CD4-positive, alpha-beta T cell treated with Interleukin-4 for 4 hours (primary cell): ENCODE data around the gene LDLRAD2.

Experiments used
- DNase-seq: peaks from one replicate; pipeline ENCODE4 v3.0.0-alpha.2; 2020

The LDLRAD2 gene

DNA sequence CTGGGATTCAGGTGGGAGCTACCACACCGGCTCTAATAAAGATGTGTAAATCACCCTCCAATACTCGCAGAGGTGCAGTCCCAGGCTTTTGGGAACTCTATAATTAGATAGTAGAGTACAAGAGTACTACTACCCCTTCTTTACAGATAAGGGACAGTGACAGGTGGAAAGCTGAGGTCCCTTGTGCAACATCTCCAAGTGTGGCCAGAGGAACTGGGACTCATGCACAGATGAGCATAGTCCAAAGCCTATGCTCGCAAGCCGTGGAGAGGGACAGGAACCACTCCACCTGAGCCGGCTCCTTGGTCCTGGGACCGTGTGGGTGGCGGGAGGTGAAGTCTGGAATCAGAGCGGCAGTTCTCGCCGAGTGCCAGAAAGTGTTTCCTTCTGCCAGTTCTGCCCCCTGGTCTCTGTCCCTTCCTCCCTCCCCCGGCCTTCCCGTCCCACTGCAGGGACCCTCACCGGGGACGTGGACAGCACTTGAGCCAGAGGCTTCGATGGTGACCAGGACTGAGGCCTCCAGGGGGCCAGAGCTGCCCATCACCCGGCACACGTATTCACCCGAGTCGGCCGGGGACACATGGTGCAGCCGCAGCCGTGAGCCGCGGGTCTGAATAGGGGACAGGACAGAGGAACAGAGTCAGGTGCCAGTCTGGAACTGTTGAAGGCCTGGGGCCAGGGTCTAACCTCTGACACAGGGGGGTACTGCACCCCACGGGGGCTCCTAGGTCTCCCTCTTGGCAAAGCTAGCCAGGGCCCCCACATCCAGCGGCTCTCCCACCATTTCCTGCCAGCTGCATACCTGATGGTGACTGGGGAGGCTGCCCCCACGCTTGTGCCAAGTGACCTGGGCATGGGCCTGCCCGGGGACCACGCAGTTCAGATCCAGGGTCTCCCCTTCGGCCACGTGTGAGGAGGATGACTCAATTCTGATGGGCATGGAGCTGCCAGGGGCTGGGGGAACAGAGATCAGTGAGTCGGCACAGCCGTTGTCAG, 33.9 kb downstream of the LDLRAD2 start:
- DNase-seq = no peak

GRCh38 chr1:21847223-21848205, 35.4 kb downstream of the LDLRAD2 start:
- no peak for DNase-seq

DNA sequence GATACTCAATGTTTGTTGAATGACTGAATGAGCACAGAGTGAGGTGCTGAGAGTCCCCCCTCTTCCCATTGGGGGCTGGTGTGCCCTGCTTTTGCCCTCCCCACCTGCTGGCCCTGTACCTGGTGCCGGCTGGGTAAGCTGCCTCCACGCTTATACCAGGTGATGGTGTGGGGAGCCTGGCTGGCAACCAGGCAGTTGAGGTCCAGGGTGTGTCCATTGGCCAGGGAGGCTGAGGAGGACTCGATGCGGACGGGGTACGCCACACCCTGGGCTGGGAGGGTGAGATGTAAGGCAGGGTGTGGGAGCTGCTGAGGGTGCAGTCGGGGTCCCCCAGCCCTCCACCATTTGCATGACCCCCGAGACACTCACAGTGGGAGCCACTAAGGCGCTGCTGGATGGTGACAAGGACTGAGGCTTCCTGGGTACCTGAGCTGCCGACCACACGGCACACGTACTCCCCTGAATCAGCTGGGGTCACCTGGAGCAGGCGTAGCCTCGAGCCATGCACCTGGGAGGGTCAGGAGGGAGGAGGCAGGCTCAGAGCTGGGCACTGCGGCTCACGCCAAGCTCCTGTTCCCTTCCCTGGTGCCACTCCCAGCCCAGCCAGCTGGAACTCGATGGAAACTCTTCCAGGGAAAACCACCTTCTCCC, 36.6 kb downstream of the LDLRAD2 start:
- no peak for DNase-seq

DNA sequence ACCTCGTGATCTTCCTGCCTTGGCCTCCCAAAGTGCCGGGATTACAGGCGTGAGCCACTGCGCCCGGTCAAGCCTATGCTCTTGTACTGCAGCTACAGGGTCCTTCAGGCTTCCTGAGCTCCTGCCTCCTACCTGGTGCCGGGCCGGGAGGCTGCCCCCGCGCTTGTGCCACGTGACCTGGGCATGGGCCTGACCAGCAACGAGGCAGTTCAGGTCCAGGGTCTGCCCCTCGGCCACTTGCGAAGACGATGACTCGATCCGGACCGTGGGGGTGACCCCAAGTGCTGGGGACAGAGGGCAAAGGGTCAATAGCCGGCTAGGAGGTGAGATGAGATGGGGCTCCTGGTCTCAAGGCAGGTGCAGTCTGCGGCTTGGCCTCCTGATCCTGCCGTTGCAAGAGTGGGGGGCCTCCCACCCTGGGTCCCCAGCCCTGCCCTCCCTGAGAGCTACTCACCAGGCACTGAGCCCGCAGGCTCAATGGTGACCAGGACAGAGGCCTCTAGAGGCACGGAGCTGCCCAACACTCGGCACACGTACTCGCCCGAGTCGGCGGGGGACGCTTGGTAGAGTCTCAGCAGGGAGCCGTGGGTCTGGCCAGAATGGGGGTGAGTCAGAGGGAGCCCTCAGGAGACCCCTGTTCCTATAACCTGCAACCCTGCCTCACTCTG, 38.0 kb downstream of the LDLRAD2 start:
- DNase-seq = no peak

- no peak for DNase-seq
Measured at GRCh38 chr1:21851430-21852250, 39.6 kb downstream of the LDLRAD2 start.

DNA sequence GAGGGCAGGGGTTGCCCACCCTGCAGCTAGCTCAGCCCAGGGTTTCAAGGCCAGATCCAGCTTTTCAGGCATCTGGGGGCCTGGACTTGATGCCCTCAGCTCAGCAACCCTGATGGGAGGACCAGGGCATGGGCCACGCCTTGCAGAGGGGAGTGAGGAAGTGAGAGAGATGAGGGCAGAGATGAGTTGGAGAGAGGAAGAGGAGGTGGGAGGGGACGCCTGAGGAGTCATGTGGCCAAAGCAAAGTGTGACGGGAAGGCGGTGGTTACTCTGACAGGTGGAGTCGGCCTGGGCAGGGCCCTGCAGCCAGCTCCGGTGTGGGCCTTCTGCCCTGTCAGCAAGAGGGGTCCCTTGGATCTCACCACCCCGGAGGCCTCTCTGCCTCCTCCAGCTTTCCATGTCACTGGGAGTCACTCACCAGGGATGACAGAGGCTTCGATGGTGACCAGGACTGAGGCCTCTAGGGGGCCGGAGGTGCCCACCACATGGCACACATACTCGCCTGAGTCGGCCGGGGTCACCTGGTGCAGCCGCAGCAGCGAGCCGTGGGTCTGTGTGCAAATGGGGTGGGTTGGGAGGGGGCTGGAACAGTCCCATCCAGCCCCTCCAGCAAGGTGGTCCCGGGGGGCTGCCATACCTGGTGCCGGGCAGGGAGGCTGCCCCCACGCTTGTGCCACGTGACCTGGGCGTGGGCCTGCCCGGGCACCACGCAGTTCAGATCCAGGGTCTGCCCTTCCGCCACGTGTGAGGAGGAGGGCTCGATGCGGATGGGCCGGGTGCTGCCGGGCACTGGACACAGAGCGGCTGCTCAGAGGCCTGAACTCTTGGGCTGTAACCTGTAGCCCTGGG, 40.4 kb downstream of the LDLRAD2 start:
- DNase-seq = no peak

- no peak for DNase-seq
Measured at GRCh38 chr1:21853131-21853427, 41.0 kb downstream of the LDLRAD2 start.

GRCh38 chr1:21854090-21854750, 42.2 kb downstream of the LDLRAD2 start:
- DNase-seq = no peak

- no peak for DNase-seq
Measured at GRCh38 chr1:21854751-21855131, 42.7 kb downstream of the LDLRAD2 start.

DNA sequence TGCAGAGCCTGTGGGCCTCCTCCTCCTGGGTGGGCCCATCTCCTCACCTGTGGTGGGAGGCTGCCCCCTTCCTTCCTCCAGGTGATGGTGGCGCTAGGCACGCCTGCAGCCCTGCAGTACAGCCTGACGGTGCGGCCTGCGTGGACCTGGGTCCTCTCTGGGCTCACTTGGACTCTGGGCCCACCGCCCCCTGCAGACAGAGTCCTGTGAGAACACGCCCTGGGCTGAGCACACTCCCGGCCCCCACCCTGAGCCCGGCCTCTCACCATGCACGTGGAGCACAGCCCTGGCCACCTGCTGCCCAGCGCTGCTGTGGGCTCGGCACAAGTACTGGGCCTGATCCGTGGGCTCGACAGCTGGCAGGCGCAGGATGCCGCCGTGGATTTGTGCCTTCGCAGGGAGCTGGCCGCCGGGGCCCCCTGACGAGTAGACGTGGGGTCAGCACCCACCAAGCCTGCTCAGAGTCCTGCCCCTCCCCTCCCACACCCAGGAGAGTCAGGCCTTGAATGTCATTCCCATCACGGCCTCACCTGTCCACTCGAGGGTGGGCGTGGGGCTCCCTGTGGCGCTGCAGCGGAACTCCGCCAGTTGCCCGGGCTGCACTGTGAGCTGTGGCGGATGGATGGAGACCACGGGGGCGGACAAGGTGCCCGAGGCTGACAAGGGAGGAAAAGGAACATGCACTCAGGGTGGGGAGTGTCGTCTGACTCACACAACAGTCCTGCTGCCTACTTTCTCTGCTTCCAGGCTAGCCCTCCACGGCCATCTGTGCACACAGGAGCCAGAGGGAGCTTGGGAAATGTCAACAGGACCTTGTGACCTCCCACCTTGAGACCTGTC, 43.4 kb downstream of the LDLRAD2 start:
- no peak for DNase-seq

DNA sequence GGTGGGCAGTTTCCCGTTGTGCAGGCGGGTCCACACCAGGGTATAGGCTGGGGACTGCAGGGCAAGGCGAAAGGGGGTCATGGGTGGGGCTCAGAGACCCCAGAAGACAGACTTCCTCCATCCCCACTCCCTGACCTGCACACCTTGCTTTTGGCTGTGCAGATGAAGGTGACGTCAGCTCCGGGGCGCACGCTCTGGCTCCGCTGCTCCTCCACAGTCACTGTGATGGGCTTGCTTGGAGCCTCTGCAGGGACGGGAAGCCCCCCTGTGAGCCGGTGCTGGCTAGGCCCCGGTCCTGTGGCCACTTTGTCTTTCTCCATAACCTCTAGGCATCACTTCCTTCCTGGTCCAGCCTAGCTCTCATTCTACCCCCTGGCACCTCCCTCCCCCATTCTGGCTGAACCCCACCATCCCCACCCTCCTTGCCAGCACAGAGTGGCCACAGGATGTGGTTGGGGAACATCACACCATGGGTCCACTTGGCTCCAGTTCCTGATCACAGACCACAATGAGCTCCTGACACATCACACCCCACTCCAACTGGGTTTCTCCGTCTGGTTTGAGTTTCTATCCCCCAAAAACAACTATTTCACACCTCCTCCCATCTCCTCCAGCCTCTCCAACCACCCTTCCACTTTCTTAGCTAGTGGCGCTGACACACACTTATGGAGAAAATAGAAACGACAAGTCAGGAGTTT, 45.2 kb downstream of the LDLRAD2 start:
- no peak for DNase-seq

DNA sequence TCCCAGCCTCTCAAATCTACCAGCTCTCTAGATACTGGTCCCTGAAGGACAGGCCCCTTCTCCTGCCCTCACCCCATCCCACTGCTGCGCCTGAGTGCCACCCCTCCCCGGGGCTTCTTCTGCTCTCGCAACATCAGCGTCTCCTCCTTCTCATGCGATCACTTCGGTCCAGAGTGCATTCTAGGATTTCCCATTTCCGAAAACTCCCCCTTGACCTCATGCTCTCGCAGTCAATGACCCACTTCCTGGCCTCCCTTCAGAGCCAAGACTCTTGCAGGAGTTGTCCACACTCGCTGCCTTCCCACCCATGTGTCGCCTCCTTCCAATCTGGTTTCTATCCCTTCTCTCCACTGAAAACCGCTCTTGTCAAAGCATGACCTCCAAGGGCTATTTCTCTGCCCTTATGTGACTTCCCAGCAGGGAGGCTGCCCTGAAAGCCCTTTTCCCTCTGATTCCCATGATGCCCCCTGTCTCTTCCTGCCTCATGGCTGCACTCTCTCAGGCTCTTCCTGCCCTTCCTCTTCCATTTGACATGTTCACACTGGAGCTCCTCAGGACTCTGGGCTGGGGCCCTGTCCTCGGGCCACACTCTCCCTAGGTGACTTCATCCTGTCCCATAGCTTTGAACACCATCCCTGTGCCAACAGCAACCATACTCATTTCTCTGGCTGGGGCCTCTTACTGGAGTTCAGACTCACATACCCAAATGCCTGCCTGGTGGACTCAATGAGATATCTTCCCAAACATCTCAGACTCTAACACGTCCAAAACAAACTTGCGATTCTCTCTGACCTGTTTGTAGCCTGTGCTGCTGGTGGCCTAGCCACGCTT, 46.0 kb downstream of the LDLRAD2 start:
- no peak for DNase-seq

- no peak for DNase-seq
Measured at GRCh38 chr1:21859669-21860179, 47.7 kb downstream of the LDLRAD2 start.

DNA sequence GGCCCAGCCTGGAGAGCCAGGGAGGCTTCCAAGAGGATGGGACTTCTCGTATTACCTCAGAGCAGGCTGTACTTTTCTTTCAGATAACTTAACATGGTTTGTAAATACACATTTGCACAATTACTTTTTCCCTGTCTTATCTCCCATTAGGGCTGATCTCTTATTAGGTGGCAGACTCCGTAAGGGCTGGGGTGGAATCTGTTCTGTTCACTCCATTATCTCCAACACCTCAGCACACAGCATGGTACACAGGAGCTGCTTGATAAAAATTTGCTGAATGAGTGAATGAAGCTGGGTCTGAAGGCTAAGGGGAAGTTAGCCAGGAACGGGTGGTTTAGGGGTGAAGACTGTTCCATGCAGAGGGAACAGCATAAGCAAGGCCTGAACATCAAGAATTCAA, 48.9 kb downstream of the LDLRAD2 start:
- no peak for DNase-seq

DNA sequence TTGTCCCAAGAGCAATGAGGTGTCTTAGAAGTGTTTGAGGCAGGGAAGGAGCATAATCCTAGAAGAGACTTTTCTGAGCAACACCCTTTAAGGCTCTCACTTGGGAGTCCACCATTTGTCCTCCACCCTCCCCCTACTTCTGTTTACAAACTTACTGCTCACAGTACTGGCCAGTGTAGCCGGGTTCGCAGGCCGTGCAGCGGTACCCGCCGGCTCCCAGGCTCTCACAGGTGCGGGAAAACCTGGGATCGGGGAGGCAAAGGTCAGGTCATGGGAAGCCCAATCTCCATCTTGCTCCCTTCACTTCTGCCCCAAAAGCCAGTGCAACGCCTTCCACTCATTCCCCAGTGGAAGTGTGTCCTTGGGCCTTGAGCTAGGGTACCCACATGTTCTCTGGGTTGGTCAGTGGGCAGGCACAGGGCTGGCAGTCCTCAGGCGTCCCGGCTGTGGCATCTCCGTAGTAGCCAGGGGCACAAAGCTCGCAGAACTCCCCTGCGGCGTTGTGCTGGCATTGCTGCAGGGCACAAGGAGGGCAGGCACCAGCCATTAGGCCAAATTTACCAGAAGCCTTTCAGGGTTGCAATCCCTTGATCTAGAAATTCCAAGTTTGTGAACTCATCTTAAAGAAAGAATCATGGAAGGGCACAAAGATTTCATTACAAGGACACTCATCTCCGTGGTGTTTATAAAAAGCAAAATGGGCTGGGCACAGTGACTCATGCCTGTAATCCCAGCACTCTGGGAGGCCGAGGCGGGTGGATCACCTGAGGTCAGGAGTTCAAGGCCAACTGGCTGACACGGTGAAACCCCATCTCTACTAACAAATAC, 49.8 kb downstream of the LDLRAD2 start:
- no peak for DNase-seq

DNA sequence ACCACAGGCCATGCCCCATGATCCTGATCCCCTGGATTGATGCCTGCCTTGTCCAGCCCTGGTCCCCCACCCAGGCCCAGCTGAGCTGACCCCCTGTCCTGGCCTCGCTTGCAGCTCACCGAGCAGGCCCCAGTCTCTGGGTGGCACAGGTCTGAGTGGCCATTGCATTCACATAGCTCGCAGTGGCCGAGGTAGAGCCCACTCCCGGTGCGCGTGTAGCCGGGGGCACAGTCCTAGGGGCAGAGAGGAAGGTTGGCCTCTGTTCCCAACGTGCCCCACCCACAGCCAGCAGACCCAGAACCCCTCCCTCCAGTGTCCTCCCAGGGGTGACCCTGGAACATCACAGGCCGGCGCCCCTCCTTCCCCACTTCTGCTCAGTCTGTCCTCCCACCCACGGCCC, 51.9 kb downstream of the LDLRAD2 start:
- no peak for DNase-seq
